Measurements from ENCODE around the gene TMEM150B.

TMEM150B gene

DNA sequence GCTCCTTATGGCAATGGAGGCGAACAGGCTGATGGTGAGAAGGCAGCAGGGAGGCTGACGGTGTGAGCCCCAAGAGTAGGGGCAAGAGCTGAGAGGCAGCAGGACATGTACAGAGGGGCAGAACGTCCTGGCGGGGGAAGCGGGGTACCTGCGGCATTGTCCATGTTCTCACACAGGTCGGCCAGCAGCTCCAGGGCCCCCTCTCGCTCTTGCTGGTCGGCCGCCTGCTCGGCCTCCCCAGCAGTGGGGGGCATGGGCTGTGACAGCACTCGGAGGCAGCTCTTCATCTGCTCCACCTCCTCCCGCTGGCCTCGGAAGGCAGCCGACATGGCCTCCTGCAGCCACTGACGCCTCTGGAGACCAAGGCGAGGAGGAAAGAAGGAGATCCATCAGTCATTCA lies 47.6 kb downstream of the TMEM150B start:
- no peak for DNase-seq (ENCODE audit: insufficient read length)
- no peak for FAIRE-seq
- TF ChIP-seq POLR2A (IDR thresholded peaks at IDR 0.05; ENCODE audit: low read depth, low read length) (no peak), POLR2AphosphoS5 (IDR thresholded peaks at IDR 0.05; ENCODE audit: low read depth, low read length) (no peak), TAF1 (IDR thresholded peaks at IDR 0.05; ENCODE audit: borderline replicate concordance, low read depth, low read length) (no peak)

DNA sequence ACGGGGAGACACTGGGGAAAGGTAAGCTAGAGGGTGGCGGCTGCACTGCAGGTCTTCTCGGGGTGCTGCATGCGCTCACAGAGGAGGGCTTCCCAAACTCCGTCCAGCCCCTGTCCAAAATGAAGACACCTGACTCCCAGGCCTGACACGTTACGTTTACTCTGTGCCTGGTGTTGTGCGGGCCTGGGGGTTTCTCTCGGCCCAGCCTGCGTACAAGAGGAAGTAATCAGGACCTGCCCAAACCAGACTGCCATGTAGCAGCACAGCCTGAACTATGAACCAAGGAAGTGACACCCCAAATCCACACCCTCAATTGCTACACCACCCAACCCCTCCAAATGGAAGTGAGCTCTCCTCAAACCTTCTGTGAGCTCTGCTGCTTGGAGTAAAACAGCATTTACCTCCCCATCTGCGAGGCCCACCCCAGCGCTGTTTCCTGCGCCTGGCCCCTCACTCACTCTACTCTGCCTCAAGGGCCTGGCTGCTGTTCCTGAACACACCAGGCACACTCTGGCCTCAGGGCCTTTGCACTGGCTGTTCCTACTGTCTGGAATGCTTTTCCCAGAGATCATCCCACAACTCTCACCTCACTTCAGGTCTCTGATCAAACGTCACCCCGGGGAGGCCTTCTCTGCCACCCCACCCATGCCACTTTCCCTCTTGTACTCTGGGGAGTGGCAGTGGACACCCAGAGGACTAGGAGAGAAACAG lies 48.3 kb downstream of the TMEM150B start:
- DNase-seq (ENCODE audit: insufficient read length), result no peak
- TF ChIP-seq TAF1 (IDR thresholded peaks at IDR 0.05; ENCODE audit: borderline replicate concordance, low read depth, low read length) (no peak), POLR2A (IDR thresholded peaks at IDR 0.05; ENCODE audit: low read depth, low read length) (no peak), POLR2AphosphoS5 (IDR thresholded peaks at IDR 0.05; ENCODE audit: low read depth, low read length) (no peak)
- no peak for FAIRE-seq

- no peak for TF ChIP-seq POLR2A (IDR thresholded peaks at IDR 0.05; ENCODE audit: low read depth, low read length)
- no peak for TF ChIP-seq TAF1 (IDR thresholded peaks at IDR 0.05; ENCODE audit: borderline replicate concordance, low read depth, low read length)
- no peak for TF ChIP-seq POLR2AphosphoS5 (IDR thresholded peaks at IDR 0.05; ENCODE audit: low read depth, low read length)
- peak; percentile 82 for FAIRE-seq
- DNase-seq (ENCODE audit: insufficient read length), result no peak
These were observed 49.1 kb downstream of the TMEM150B start for GRCh38 chr19:55275851-55276719.

DNA sequence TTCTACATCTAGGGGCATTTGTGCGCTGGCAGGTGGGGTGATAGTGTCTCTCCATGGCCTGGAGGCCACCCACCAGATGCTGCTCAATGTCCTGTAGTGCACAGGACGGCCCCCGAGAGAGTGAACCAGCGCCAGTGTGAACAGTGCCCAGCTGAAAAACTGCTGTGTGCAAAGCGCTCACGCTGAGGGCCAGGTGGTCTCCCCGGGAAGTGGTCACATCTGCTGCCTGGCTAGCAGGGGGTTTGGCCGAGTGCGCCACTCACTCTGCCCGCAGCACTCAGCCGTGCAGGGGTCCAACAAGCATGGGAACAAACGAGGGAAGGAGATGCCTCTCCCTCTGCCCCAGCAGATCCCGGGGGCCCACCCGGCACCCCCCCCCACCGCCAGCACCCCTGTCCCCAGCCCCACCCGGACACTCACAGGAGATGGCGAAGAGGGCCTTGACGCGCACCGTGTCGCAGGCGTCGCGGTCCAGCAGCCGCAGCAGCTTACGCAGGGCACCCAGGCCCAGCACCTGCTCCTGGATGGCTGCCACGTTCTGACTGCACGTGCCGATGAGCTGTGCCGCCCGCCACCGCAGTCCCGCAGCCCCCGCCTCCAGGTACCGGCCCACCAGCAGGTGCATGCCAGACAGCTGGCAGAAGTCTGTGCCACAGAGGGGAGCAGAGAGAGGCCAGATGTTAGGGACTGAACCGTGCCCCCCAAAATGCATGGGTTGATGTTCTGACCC lies 51.0 kb downstream of the TMEM150B start:
- FAIRE-seq, result no peak
- no peak for TF ChIP-seq POLR2A (IDR thresholded peaks at IDR 0.05; ENCODE audit: low read depth, low read length)
- no peak for TF ChIP-seq POLR2AphosphoS5 (IDR thresholded peaks at IDR 0.05; ENCODE audit: low read depth, low read length)
- TF ChIP-seq TAF1 (IDR thresholded peaks at IDR 0.05; ENCODE audit: borderline replicate concordance, low read depth, low read length), result no peak
- no peak for DNase-seq (ENCODE audit: insufficient read length)

GRCh38 chr19:55272142-55272541 lies 53.0 kb downstream of the TMEM150B start:
- DNase-seq (ENCODE audit: insufficient read length) (no peak), FAIRE-seq (no peak)
- no peak for TF ChIP-seq TAF1 (IDR thresholded peaks at IDR 0.05; ENCODE audit: borderline replicate concordance, low read depth, low read length)

DNA sequence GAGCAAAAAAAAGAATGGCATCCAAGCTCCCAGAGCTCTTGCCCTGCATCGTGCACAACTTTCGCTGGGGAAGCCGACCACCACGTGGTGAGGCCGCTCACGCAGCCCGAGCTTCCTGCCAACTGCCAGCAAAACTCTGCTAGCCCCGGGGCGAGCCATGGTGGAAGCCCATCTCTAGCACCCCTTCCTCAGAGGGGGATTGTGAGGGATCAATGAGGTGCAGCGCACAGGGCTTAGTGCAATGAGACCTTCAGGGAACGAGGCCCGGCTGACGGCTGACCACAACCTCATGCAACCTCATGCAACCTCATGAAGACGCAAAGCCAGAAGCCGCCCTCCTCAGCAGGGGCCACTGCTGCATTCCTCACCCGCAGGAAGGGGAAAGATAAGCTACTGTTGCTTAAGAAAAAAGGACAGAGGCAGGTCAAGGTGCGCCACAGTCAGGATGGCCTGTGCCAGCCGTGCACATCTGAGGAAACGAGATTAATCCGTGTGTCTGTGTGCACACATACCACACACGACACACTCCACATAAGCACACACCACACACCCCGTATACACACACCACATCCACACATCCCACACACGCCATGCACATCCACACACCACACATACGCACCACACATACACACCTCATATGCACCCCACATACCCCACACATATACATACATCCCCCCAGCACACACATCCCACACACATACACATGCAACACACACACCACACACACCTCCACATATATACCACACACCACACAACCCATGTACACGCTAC lies 54.8 kb downstream of the TMEM150B start:
- DNase-seq (ENCODE audit: insufficient read length) (no peak), FAIRE-seq (no peak)
- TF ChIP-seq POLR2AphosphoS5 (IDR thresholded peaks at IDR 0.05; ENCODE audit: low read depth, low read length), result no peak

DNA sequence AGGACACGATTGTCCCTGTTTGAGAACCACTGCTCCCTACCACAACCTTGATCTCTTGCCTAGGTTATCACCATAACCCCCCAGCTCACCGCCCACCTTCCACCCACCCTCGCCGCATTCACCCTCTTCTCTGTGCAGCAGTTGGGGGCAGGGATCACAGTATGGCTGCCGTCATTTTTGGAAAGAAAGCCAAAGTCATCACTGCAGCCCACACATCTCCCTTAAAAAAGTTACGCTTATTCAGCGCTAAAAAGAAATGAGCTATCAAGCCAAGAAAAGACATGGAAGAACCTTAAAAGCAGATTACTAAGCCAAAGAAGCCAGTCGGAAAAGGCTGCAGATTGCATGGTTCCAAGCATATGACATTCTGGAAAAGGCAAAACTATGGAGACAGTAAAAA lies 55.8 kb downstream of the TMEM150B start:
- TF ChIP-seq POLR2AphosphoS5 (IDR thresholded peaks at IDR 0.05; ENCODE audit: low read depth, low read length) (no peak), TAF1 (IDR thresholded peaks at IDR 0.05; ENCODE audit: borderline replicate concordance, low read depth, low read length) (no peak), POLR2A (IDR thresholded peaks at IDR 0.05; ENCODE audit: low read depth, low read length) (no peak)
- DNase-seq (ENCODE audit: insufficient read length) (no peak), FAIRE-seq (no peak)

GRCh38 chr19:55266840-55267239 lies 58.3 kb downstream of the TMEM150B start:
- TF ChIP-seq TAF1 (IDR thresholded peaks at IDR 0.05; ENCODE audit: borderline replicate concordance, low read depth, low read length) (no peak), POLR2A (IDR thresholded peaks at IDR 0.05; ENCODE audit: low read depth, low read length) (no peak), POLR2AphosphoS5 (IDR thresholded peaks at IDR 0.05; ENCODE audit: low read depth, low read length) (no peak)
- FAIRE-seq (no peak), DNase-seq (ENCODE audit: insufficient read length) (no peak)

DNA sequence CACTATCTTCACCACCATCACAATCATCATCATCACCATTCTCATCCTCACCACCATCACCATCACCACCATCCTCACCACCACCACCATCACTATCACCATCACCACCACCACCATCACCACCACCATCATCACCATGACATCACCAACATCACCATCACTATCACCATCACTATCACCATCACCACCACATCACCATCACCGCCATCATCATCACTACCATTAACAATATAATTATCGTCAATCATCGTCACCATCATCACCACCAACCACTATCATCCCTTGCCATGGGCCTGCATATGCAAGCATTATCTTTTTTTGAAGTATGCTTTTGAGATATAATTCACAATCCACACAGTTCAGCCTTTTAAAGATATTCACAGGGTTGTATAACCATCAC lies 58.7 kb downstream of the TMEM150B start:
- no peak for DNase-seq (ENCODE audit: insufficient read length)
- no peak for TF ChIP-seq POLR2A (IDR thresholded peaks at IDR 0.05; ENCODE audit: low read depth, low read length)
- TF ChIP-seq POLR2AphosphoS5 (IDR thresholded peaks at IDR 0.05; ENCODE audit: low read depth, low read length), result no peak
- no peak for TF ChIP-seq TAF1 (IDR thresholded peaks at IDR 0.05; ENCODE audit: borderline replicate concordance, low read depth, low read length)
- no peak for FAIRE-seq

DNA sequence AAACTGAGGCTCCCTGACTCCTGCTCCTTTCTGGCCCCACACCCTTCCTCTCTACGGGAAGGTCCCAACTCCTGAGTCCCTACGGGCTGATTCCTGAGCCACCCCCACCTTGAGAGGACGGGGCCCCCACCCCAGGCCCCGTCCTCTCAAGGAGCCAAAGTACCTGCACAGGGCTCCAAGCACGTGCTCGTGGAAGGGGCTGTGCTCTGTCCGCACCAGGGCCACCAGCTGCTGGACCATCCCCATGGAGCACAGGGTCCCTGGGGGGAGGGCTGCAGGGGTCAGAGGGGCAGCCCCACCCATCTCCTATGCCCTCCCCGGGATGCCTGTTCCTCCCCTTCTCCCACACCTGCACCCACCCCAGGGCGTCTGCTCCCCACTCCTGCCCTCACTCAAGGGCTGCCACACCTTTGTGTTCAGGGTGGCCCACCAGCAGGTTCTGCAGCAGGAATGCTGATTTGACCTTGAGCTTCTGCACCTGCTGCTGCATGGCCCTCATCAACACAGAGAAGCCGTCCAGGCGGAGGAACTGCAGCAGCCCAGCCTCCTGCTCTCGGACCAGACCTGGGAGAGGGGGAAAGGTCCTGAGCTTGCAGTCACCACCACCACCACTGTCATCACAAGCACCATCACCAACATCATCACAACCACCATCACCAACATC lies 59.3 kb downstream of the TMEM150B start:
- no peak for FAIRE-seq
- TF ChIP-seq POLR2A (IDR thresholded peaks at IDR 0.05; ENCODE audit: low read depth, low read length) (no peak), POLR2AphosphoS5 (IDR thresholded peaks at IDR 0.05; ENCODE audit: low read depth, low read length) (no peak), TAF1 (IDR thresholded peaks at IDR 0.05; ENCODE audit: borderline replicate concordance, low read depth, low read length) (no peak)
- no peak for DNase-seq (ENCODE audit: insufficient read length)

DNA sequence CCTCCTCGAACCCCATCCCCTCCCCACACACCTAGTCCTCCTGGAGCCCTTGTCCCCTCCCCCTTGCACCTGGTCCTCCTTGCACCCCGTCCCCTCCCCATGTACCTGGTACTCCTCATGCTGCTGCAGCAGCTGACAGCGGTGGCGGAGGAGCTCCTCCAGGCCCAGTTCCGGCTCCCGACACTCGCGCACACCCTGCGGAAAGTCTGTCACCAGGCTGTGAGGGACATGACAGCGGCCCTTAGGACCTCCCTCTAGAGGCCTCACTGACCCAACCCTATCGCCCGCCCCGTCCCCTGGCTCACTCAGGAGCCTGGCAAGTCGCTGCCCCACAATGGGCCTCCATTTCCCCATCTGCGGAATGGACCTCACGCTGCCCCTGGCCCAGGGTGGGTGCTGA lies 60.0 kb downstream of the TMEM150B start:
- FAIRE-seq, result no peak
- DNase-seq (ENCODE audit: insufficient read length), result no peak

More for the DNA sequence above, 60.0 kb downstream of the TMEM150B start:
- no peak for TF ChIP-seq POLR2AphosphoS5 (IDR thresholded peaks at IDR 0.05; ENCODE audit: low read depth, low read length)
- no peak for TF ChIP-seq POLR2A (IDR thresholded peaks at IDR 0.05; ENCODE audit: low read depth, low read length)
- no peak for TF ChIP-seq TAF1 (IDR thresholded peaks at IDR 0.05; ENCODE audit: borderline replicate concordance, low read depth, low read length)
